HFF-Myc (cell line): Measurements from ENCODE around the gene ANGPTL2.

ENCODE experiments used
- DNase-seq: peaks from one replicate; pipeline ENCODE4 v3.0.0-alpha.2; 2011; ENCODE audit warnings: low read depth; ENCODE audit errors: extremely low read depth
- H3K4me3 ChIP-seq: replicated peaks from 2 replicates; pipeline ENCODE4 v1.5.1; 2011; ENCODE audit warnings: low read depth, mild to moderate bottlenecking, control low read depth, low read length
- TF ChIP-seq, protein P1 (sequence below): IDR thresholded peaks from 2 replicates; pipeline ENCODE4 v1.5.1; 2012; ENCODE audit warnings: mild to moderate bottlenecking, low read depth, low read length, control low read depth; ENCODE audit errors: missing control alignments

Gene ANGPTL2

DNA sequence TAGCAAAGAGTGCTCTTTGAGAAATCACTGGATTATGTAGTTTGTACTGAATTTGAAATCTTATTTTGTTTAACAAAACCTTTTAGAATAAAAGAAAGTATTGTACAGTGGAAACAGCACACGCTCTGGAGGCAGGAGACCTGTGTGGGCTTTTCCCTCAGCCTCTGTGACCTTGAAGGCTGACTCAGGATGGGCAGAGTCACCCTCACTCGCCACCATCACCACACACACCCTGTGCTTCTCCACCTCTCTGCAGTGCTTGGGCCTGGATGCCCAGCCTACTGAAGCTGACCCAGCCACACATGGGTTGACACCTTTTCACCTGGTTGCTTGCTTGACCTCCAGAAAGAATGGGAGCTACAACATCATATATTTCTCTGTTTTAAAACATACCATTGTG is 19.6 kb downstream of the ANGPTL2 start:
- no peak overlapping the region for H3K4me3 ChIP-seq
- TF ChIP-seq, protein P1, sequence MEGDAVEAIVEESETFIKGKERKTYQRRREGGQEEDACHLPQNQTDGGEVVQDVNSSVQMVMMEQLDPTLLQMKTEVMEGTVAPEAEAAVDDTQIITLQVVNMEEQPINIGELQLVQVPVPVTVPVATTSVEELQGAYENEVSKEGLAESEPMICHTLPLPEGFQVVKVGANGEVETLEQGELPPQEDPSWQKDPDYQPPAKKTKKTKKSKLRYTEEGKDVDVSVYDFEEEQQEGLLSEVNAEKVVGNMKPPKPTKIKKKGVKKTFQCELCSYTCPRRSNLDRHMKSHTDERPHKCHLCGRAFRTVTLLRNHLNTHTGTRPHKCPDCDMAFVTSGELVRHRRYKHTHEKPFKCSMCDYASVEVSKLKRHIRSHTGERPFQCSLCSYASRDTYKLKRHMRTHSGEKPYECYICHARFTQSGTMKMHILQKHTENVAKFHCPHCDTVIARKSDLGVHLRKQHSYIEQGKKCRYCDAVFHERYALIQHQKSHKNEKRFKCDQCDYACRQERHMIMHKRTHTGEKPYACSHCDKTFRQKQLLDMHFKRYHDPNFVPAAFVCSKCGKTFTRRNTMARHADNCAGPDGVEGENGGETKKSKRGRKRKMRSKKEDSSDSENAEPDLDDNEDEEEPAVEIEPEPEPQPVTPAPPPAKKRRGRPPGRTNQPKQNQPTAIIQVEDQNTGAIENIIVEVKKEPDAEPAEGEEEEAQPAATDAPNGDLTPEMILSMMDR = no peak
- no peak for DNase-seq

DNA sequence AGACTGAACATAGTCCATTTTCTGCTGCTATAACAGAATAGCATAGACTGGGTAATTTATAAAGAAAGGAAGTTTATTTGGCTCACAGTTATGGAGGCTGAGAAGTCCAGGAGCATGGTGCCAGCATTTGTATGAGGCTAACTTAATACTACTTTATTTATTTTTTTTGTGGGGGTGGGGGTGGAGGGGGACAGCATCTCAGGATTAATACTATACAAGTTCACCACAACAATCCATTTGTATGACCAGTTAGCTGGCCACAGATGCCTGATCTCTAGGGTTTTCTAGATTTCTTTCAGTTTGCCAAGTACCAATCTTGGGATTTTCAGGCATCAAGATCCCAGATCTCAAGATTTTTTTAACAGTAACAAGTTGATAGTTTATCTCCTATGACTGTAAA is 20.3 kb downstream of the ANGPTL2 start:
- no peak overlapping the region for H3K4me3 ChIP-seq
- DNase-seq = no peak
- TF ChIP-seq, protein P1 = no peak

DNA sequence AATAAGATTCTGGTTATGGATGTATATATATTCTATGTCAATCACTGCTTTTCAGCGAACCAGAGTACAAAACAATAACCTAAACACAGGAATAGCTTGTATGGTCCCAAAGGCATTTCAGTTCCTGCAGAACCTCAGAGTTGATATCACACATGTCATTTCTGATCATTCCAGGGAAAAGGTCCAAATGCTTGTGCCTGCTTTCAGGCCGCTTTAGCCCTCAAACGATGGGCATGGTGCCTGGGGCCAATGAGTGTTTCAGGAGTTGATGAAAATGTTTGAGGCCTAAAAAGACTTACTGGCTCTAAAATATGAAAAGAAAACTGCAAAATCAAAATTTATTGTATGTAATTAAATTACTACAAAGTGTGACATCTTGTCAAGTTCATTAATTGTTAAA is 22.8 kb downstream of the ANGPTL2 start:
- no peak overlapping the region for H3K4me3 ChIP-seq
- no peak for DNase-seq
- TF ChIP-seq, protein P1 = no peak

DNA sequence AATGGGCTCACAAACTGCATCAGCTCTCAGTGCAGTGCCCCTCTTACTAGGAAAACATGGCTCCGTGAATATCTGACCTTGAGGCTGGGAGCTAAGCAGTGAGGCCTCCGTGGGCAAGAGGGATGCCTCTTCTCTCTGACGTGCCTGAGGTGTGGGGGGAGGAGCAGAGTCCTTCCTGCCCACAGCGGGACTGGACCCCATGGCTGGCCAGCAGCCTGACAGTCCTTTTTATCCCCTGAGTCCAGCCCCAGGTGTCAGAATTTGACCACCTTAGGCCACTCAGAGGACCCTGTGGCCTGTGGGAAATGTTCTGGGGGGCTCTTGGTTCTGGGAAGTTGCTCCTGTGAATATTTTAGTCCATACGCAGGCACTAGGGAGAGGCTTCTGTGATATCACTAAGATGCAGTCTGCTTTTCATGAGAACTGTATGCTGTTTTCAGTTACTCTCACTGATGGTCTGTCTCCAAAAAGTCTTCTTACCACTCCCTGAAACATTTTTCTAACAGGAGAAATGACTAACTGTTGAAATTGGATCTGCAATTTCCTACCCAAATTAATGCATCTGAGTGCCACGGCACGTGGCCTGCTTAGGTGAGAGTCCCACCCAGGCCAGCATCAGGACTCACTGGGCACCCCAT is 23.4 kb downstream of the ANGPTL2 start:
- TF ChIP-seq, protein P1 = no peak
- DNase-seq = no peak
- H3K4me3 ChIP-seq = no peak overlapping the region

DNA sequence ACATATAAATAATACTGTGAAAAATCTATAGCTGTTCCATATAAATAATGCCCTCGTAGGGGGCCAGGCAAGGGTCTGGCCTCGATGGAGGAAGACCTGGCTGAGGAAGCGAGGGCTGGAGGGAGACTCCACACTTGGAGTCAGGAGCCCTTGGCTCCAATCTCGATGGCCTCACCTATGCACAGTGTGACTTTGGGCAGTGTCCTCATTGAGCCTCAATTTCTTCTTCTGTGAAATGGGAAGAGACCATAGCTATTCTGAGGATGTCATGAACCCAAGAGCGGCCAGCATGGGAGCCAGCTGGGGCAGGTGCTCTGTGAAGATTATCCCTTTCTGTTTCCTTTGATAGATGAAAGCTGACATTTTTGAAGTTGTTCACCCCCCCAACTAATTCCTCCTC is 24.8 kb downstream of the ANGPTL2 start:
- DNase-seq = no peak

DNA sequence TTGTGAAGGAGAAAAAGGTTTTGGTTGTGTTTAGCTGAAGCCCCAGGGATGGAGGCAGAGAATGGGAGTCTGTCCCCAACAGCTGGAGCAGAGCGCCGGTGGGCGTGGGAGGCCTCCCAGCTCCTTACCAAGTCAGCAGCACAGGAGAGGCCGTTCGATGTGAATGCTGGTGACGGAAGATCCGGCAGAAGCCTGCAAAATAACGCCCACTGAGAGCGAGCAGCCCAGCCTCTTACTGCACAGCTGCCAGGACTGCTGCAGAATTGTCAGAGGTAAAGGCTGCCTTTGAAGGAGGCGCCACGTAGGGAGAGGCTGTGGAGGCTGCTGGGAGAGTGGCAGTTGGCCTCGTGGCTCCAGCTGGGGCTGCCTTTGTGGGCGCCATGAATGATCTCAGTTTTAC is 26.2 kb downstream of the ANGPTL2 start:
- TF ChIP-seq, protein P1 = no peak
- H3K4me3 ChIP-seq = no peak overlapping the region
- DNase-seq = no peak

More for the DNA sequence above, 24.8 kb downstream of the ANGPTL2 start:
- TF ChIP-seq, protein P1 = no peak
- H3K4me3 ChIP-seq = no peak overlapping the region

DNA sequence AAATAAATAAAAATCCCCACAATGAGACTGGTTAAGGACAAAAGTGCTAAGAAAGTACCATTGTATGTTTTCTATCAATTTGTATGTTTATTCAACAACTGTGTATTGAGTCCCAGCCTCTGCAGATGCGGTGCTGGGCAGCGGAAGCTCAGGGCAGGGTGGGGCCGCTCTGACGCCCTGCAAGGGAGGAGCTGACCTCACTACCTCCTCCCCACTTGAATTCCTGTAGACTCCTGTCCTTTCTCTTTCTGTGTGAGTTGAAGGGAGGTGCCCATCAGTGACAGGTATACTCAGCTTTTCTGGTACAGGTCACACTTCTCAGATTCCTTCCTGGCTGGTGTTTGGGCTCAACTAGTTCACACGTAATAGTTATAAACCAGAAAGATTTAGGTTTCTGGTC is 27.0 kb downstream of the ANGPTL2 start:
- no peak for DNase-seq
- TF ChIP-seq, protein P1 = no peak
- no peak overlapping the region for H3K4me3 ChIP-seq
